Ovary (tissue), 9 donors: Measurements from ENCODE around the gene PGR. TPM values are rescaled to one million over a fixed set of nuclear protein-coding genes. Genes with fewer than 3 reads are reported as not detected.

ENCODE experiments used
- DNase-seq, 5 donors: peaks; one replicate each; pipeline ENCODE4 v3.0.0-alpha.2; 2019 to 2020
- H3K27ac ChIP-seq, 2 donors: fragments of 200-600 bp; one replicate each; pipeline versions ENCODE4 v1.5.1 to v1.8.0; 2019 to 2022
- H3K27me3 ChIP-seq: fragments of 200-600 bp; one replicate; pipeline ENCODE4 v1.8.0; 2022
- H3K36me3 ChIP-seq: fragments of 200-600 bp; sonication (generic); one replicate; pipeline ENCODE4 v1.5.1; 2019
- H3K4me1 ChIP-seq: one replicate; pipeline ENCODE4 v1.8.1; 2013; ENCODE audit warnings: mild to moderate bottlenecking, moderate library complexity; ENCODE audit not compliant: insufficient read depth
- H3K4me3 ChIP-seq: fragments of 200-600 bp; sonication (generic); one replicate; pipeline ENCODE4 v1.5.1; 2017
- H3K9me3 ChIP-seq, 2 donors: fragments of 200-600 bp in 1 of 2; sonication (generic) in 1 of 2; one replicate each; pipeline versions ENCODE4 v1.5.1 to v1.8.1; 2013 to 2019; ENCODE audit warnings: mild to moderate bottlenecking in 1 of 2, moderate library complexity in 1 of 2
- EP300 ChIP-seq: sonication (generic); formaldehyde crosslinking; IDR thresholded peaks from one replicate; pipeline ENCODE4 v1.6.1; 2017; ENCODE audit warnings: antibody characterized with exemption
- POLR2A ChIP-seq: fragments of 450-650 bp; IDR thresholded peaks from one replicate; pipeline ENCODE4 v1.6.1; 2017; ENCODE audit warnings: antibody characterized with exemption, mild to moderate bottlenecking, moderate library complexity
- WGBS, 3 donors: extraction: QIAGEN DNeasy Blood & Tissue Kit in 1 of 3; methylation state at CpG; one replicate each; pipeline versions ENCODE4 v1.1.5 to v1.1.7; 2013 to 2017; 5-methylcytosine and 5-hydroxymethylcytosine counted together
- intact Hi-C, 4 donors: fragments of 100-400 bp; cut with DNase I; formaldehyde crosslinking; loops; one replicate each; pipeline versions ENCODE4 v1.11.0 to v1.15.1; 2022 to 2023
- polyA plus RNA-seq, 2 donors: library from polyadenylated mRNA; stranded (reverse); fragments of 200-250 nt in 1 of 2; fragments of 350-450 nt in 1 of 2; fragmentation: Illumina TruSeq in 1 of 2; extraction: RNeasy Lipid Tissue Mini Kit (QIAGEN cat#74804) in 1 of 2; gene quantifications; one replicate each; pipeline ENCODE4 v1.2.3, GENCODE V29; 2013 to 2014
- total RNA-seq, 7 donors: library from RNA; depleted of rRNA in 2 of 7; stranded (reverse); fragments of >200 nt in 2 of 7; fragmentation: NEBNext Ultra II Directional in 3 of 7; extraction: Animal tissue kit (Norgen Biotek cat#: 25700) in 3 of 7; gene quantifications; one replicate each; pipeline versions ENCODE4 v1.1.0 to v1.2.4, GENCODE V29; 2016 to 2023
- TF ChIP-seq, protein P1 (sequence below), 3 donors: fragments of 450-650 bp in 2 of 3; fragments of 200-600 bp in 1 of 3; IDR thresholded peaks; one replicate each; pipeline versions ENCODE4 v1.5.1 to v1.8.0; 2016 to 2022; ENCODE audit warnings: antibody characterized with exemption in 3 of 3, mild to moderate bottlenecking in 1 of 3
- donor health status: DM: no; HTN: no; CAD: no; lungs with moderate emphysema.
- donor health status: DM: no; HTN: no; CAD: no.
- donor health status: Bipolar disorder and iron deficiency.
- donor health status: DM: yes; HTN: yes; CAD: no.
- donor health status: DM: no; HTN: no; CAD: no.
- donor health status: DM: yes; HTN: yes; CAD: no.

The PGR gene
- total and polyA plus RNA-seq, 9 donors = 6.1 to 94.3 (median 21.3) TPM

DNA sequence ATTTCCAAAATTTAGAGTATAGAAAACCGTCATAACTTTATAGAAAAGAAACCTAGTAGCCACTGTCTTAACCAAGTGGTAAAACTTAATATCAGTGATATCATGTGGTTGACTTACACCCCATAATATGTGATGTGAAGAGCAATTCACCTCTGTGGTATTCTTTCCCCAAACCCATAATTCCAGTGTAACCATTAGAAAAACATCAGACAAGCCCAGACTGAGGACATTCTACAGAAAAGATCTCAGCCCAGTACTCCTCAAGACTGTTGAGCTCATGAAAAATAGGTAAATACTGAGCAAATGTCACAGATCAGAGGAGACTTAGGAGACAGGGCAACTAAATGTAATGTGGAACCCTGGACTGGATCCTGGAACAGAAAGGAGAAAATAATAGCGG is 134.6 kb downstream of the PGR start:
- no peaks in the 10 kb centered on the region for H3K27me3 ChIP-seq
- no peaks in the 10 kb centered on the region for H3K9me3 ChIP-seq
- no peaks in the 10 kb centered on the region for H3K36me3 ChIP-seq
- no peak overlapping the region for H3K27ac ChIP-seq
- TF ChIP-seq, protein P1, sequence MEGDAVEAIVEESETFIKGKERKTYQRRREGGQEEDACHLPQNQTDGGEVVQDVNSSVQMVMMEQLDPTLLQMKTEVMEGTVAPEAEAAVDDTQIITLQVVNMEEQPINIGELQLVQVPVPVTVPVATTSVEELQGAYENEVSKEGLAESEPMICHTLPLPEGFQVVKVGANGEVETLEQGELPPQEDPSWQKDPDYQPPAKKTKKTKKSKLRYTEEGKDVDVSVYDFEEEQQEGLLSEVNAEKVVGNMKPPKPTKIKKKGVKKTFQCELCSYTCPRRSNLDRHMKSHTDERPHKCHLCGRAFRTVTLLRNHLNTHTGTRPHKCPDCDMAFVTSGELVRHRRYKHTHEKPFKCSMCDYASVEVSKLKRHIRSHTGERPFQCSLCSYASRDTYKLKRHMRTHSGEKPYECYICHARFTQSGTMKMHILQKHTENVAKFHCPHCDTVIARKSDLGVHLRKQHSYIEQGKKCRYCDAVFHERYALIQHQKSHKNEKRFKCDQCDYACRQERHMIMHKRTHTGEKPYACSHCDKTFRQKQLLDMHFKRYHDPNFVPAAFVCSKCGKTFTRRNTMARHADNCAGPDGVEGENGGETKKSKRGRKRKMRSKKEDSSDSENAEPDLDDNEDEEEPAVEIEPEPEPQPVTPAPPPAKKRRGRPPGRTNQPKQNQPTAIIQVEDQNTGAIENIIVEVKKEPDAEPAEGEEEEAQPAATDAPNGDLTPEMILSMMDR (IDR thresholded peaks at IDR 0.05) = no peak
- TF ChIP-seq EP300 (no peak), POLR2A (no peak)
- no peak overlapping the region for H3K4me3 ChIP-seq
- H3K4me1 ChIP-seq = peaks cover 6% of the 10 kb centered on the region
- intact Hi-C loops = no loop called here
- DNase-seq = no peak
- WGBS, 3 donors = 97 to 98% (median 97%) methylated on average over 2 of the region's 2 CpGs

DNA sequence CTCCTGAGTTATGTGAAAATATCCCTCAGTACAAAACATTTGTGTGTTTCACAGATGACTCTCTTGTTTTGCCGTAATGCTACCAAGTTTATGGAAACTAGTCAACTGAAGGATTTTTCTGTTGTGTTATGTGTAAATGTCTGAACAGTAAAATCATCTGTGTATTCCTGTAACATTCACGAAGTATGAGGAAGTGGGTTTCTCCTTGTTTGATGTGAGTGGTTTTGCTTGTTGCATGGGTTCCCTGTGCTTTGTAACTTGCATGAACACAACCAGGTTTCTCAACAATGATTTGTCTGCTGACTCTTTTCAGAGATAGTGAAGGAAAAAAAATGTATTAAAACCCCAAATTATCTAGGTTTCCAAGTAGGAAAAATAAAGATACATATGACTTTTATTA is 138.1 kb downstream of the PGR start:
- H3K36me3 ChIP-seq = no peaks in the 10 kb centered on the region
- 9 to 16% (median 16%) methylated on average over 2 of the region's 2 CpGs for WGBS, 3 donors

DNA sequence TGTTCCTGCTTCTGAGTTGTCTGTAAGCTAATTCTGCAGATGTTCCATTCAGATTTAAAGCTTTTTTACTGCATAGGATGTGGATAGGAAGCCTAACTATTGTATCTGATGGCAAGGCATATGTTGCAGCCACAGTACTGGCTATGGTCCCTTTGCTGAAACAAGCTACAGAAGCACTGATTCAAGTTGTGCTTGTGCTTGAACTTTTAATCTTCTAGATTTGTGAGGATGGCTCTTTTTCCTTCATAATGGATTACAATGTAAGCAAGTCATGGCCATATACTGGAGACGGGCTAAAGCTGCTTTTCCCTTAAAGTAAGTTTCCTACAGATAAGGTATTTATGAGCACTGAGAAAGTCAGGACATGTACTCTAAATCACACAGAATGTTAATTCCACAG is 138.7 kb downstream of the PGR start:
- Histone ChIP-seq H3K4me1 (peaks cover 6% of the 10 kb centered on the region), H3K27me3 (no peaks in the 10 kb centered on the region), H3K36me3 (no peaks in the 10 kb centered on the region), H3K27ac (peak overlapping the region in 1 of 2 donors; percentile 42), H3K4me3 (no peak overlapping the region), H3K9me3 (no peaks in the 10 kb centered on the region)
- TF ChIP-seq, protein P1 (IDR thresholded peaks at IDR 0.05) = no peak
- intact Hi-C loops = no loop called here
- WGBS, 3 donors = 33 to 39% (median 35%) methylated on average over 1 of the region's 1 CpG
- no peak for DNase-seq

More for the DNA sequence above, 138.1 kb downstream of the PGR start:
- H3K4me3 ChIP-seq = no peak overlapping the region
- TF ChIP-seq POLR2A (no peak), EP300 (no peak)
- TF ChIP-seq, protein P1 (IDR thresholded peaks at IDR 0.05) = no peak
- peaks cover 6% of the 10 kb centered on the region for H3K4me1 ChIP-seq
- H3K9me3 ChIP-seq = no peaks in the 10 kb centered on the region
- H3K27me3 ChIP-seq = no peaks in the 10 kb centered on the region
- no peak for DNase-seq
- peak overlapping the region in 1 of 2 donors; percentile 42 for H3K27ac ChIP-seq
- intact Hi-C loops = no loop called here

DNA sequence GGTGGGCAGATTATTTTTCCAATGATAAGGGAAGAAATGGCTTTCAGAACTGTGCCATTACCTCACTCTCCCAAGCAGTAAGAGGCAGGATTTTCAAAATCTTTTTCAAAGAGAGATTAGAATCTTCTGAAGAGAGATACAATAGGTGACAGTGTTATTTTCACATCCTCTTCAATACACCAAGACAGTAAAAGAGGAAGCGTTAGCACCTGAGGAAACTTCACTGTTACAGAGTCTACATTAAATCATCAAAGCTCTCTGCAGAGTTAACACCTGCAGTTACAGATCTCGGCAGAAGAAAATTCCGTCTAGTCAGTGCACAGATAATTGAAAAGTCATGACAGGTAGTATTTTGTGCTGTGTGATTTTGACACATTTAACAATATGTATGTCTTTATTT is 144.9 kb downstream of the PGR start:
- H3K27me3 ChIP-seq = no peaks in the 10 kb centered on the region
- H3K9me3 ChIP-seq = no peaks in the 10 kb centered on the region
- DNase-seq = no peak
- peaks cover 2% of the 10 kb centered on the region for H3K4me1 ChIP-seq
- H3K4me3 ChIP-seq = no peak overlapping the region
- H3K27ac ChIP-seq = no peak overlapping the region
- 93 to 97% (median 95%) methylated on average over 3 of the region's 3 CpGs for WGBS, 3 donors
- TF ChIP-seq, protein P1 (IDR thresholded peaks at IDR 0.05) = no peak
- TF ChIP-seq EP300 (no peak), POLR2A (no peak)
- H3K36me3 ChIP-seq = no peaks in the 10 kb centered on the region
- intact Hi-C loops = loop anchor here in 1 of 4 donors (5.0 kb wide), 1 partner anchor 453 kb away; no protein-coding TSS in a partner anchor
